GM12801 (cell line): ENCODE measurements around the gene BBS2.

ENCODE experiments used
- CTCF ChIP-seq: IDR thresholded peaks from one replicate; pipeline ENCODE4 v1.5.1; 2011; ENCODE audit warnings: control low read depth; ENCODE audit not compliant: insufficient read length; ENCODE audit errors: extremely low read depth

Gene BBS2

GRCh38 chr16:56539656-56540055, 19.8 kb upstream of the BBS2 start:
- no peak for TF ChIP-seq CTCF

GRCh38 chr16:56538331-56538730, 18.5 kb upstream of the BBS2 start:
- TF ChIP-seq CTCF, result no peak

- TF ChIP-seq CTCF, result no peak
Observed at GRCh38 chr16:56534847-56535383, 15.1 kb upstream of the BBS2 start.

GRCh38 chr16:56532714-56533113, 12.9 kb upstream of the BBS2 start:
- no peak for TF ChIP-seq CTCF

- TF ChIP-seq CTCF, result no peak
Observed at GRCh38 chr16:56530872-56531271, 11.0 kb upstream of the BBS2 start.

- TF ChIP-seq CTCF, result no peak
Observed at GRCh38 chr16:56525236-56525635, 5.4 kb upstream of the BBS2 start.

- no peak for TF ChIP-seq CTCF
Observed at GRCh38 chr16:56520251-56520577, 390 bp upstream of the BBS2 start.

- no peak for TF ChIP-seq CTCF
Observed at GRCh38 chr16:56518425-56518824, 1.4 kb downstream of the BBS2 start.
